Measurements from ENCODE around the gene DHFR2. TPM values are rescaled to one million over a fixed set of nuclear protein-coding genes. Genes with fewer than 3 reads are reported as not detected.

DHFR2 gene
- polyA plus RNA-seq, 1 of the 3 experiments (the other 2 are of a cell fraction), result 1.3 TPM

Other genes with a start within 250 kb of the DHFR2 start
- gene PROS1, start 89.0 kb downstream of the DHFR2 start, polyA plus RNA-seq (2012; rRNA removed), result 9.1 and 15.0 TPM in 2 replicates
- 4.9 and 6.4 TPM in 2 replicates for gene ARL13B, start 82.8 kb downstream of the DHFR2 start, polyA plus RNA-seq (2012; rRNA removed)
- gene STX19, start 34.3 kb downstream of the DHFR2 start, polyA plus RNA-seq (2012; rRNA removed), result not detected in 2 replicates
- 2.9 and 3.3 TPM in 2 replicates for gene NSUN3, start 145 bp upstream of the DHFR2 start, polyA plus RNA-seq (2012; rRNA removed)

Measured in SK-N-SH (cell line).